Right renal pelvis (tissue), 4 donors: ENCODE measurements around the gene GPANK1. TPM values are rescaled to one million over a fixed set of nuclear protein-coding genes. Genes with fewer than 3 reads are reported as not detected.
"Not testable (repeated sequence)": the region's sequence is repeated elsewhere in the genome, so short reads cannot be mapped to it uniquely, and the experiment has no call there.

Experiments
- DNase-seq, 4 donors: peaks; one replicate each; pipeline ENCODE4 v3.0.0-alpha.2; 2013; ENCODE audit warnings: low read depth in 4 of 4, low spot score in 3 of 4, missing footprints in 1 of 4
- polyA plus RNA-seq, 4 donors: library from polyadenylated mRNA; unstranded; fragments of 120-200 nt; gene quantifications; one replicate each; pipeline ENCODE4 v1.2.1, GENCODE V29; 2013; ENCODE audit not compliant: insufficient read length in 4 of 4

The GPANK1 gene
- polyA plus RNA-seq, result 10 to 100 TPM; 25.6 to 28.8 (median 26.0) TPM

GRCh38 chr6:31664790-31665500 is at the start of gene GPANK1:
TSS of gene GPANK1 (minus strand) at chr6:31664997. CDS start at chr6:31664478, 519 bp downstream.
- DNase-seq, result peak; percentile 84 to 93 (median 92)

- peak in 1 of 4 donors; percentile 38 for DNase-seq
These were observed 49.3 kb upstream of the GPANK1 start for GRCh38 chr6:31713991-31714684.

- no peak for DNase-seq
These were observed 48.7 kb upstream of the GPANK1 start for GRCh38 chr6:31713465-31713864.

- no peak for DNase-seq
These were observed 47.5 kb upstream of the GPANK1 start for GRCh38 chr6:31712296-31712695.

- DNase-seq, result no peak
These were observed 46.4 kb upstream of the GPANK1 start for GRCh38 chr6:31711233-31711632.

GRCh38 chr6:31710523-31711219 is 45.9 kb upstream of the GPANK1 start:
- DNase-seq, result no peak

- not testable (repeated sequence) for DNase-seq
These were observed 44.4 kb upstream of the GPANK1 start for GRCh38 chr6:31709157-31709556.

- no peak for DNase-seq
These were observed 43.4 kb upstream of the GPANK1 start for GRCh38 chr6:31708224-31708623.

GRCh38 chr6:31707701-31708100 is 42.9 kb upstream of the GPANK1 start:
- DNase-seq, result no peak

GRCh38 chr6:31706599-31706998 is 41.8 kb upstream of the GPANK1 start, which contains the start of gene LY6G6F:
TSS of gene LY6G6F (plus strand) at chr6:31706866. CDS start at chr6:31706907, 41 bp downstream.
- no peak for DNase-seq

GRCh38 chr6:31705931-31706330 is 41.1 kb upstream of the GPANK1 start:
- DNase-seq, result no peak

- DNase-seq, result peak; percentile 97 to 99 (median 99)
These were observed 38.3 kb upstream of the GPANK1 start, which contains the start of gene ABHD16A for GRCh38 chr6:31702819-31703716. TSS of gene ABHD16A (minus strand) at chr6:31703324. CDS start at chr6:31703281, 43 bp downstream.

- no peak for DNase-seq
These were observed 37.6 kb upstream of the GPANK1 start for GRCh38 chr6:31702405-31702818.

- DNase-seq, result no peak
These were observed 37.0 kb upstream of the GPANK1 start for GRCh38 chr6:31701666-31702404.

GRCh38 chr6:31700740-31701401 is 36.1 kb upstream of the GPANK1 start:
- no peak for DNase-seq

GRCh38 chr6:31697555-31697954 is 32.8 kb upstream of the GPANK1 start:
- DNase-seq, result no peak

- DNase-seq, result no peak
These were observed 28.7 kb upstream of the GPANK1 start for GRCh38 chr6:31693535-31693934.

GRCh38 chr6:31692886-31693285 is 28.1 kb upstream of the GPANK1 start:
- no peak for DNase-seq

- DNase-seq, result no peak
These were observed 27.6 kb upstream of the GPANK1 start for GRCh38 chr6:31692353-31692752.
